ENCODE results near the gene RBBP4.

DNA sequence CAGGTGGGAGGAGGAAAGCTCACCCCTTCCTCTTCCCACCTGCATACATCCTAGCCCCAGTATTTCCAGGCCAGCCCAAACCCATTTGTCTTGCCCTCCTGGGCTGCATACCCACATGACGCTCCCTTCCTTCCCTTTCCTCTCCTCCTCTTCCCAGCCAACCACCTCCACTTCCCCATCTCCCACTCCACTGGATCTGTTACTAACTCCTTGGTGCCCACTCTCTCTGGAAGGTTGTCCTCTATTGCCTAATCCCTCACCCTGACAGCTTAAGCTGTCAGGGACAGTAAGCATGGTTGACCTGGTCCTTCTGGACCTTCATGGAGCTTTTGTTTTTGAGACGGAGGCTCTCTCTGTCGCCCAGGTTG, 74.6 kb downstream of the RBBP4 start:
- TF ChIP-seq POLR2AphosphoS5 (IDR thresholded peaks at IDR 0.05; ENCODE audit: low read depth, low read length) (no peak), POLR2A (IDR thresholded peaks at IDR 0.05; ENCODE audit: low read depth, low read length) (no peak), TAF1 (IDR thresholded peaks at IDR 0.05; ENCODE audit: borderline replicate concordance, low read depth, low read length) (no peak)

Measured in GM12892 (cell line).